Body of pancreas (tissue), 2 donors: Measurements from ENCODE around the gene OPN5. TPM values are rescaled to one million over a fixed set of nuclear protein-coding genes. Genes with fewer than 3 reads are reported as not detected.

Source experiments
- small RNA-seq: library from RNA; depleted of rRNA; stranded (forward); fragments of <200 nt; gene quantifications from one replicate; pipeline ENCODE3, GENCODE V24; 2016
- total RNA-seq, 2 donors: library from RNA; depleted of rRNA; stranded (reverse); fragments of >200 nt; gene quantifications; one replicate each; pipeline ENCODE4 v1.1.0, GENCODE V29; 2016

The OPN5 gene
- total RNA-seq, 2 donors from 2014 or later, result not detected

Small RNA genes within 50 kb of the gene (small RNA-seq; reads per million reads assigned to genes)
- gene RNU1-105P, result not detected

Other genes starting within 250 kb of the OPN5 start
- gene ADGRF4, start 83.5 kb upstream of the OPN5 start, total RNA-seq, result not detected